Erythroblast (primary cell): Measurements from ENCODE around the gene NYAP2.

ENCODE experiments used
- GATA1 ChIP-seq: IDR thresholded peaks from 2 replicates; pipeline ENCODE4 v1.6.1; 2011; ENCODE audit warnings: low read depth, mild to moderate bottlenecking, control low read depth, low read length, moderate library complexity
- POLR2A ChIP-seq: IDR thresholded peaks from 2 replicates; pipeline ENCODE4 v1.6.1; 2011; ENCODE audit warnings: mild to moderate bottlenecking, low read length

- TF ChIP-seq POLR2A = no peak
- no peak for TF ChIP-seq GATA1
These were observed 283.7 kb downstream of the NYAP2 start for GRCh38 chr2:225683258-225683657.
